ENCODE results near the gene ZNF785. TPM values are rescaled to one million over a fixed set of nuclear protein-coding genes. Genes with fewer than 3 reads are reported as not detected.

Gene ZNF785
- total and polyA plus RNA-seq, 2 of the 13 experiments (the other 11 are each of a cell fraction or from before 2014, with no cell fraction given): 0.01 TPM; not detected in 1

GRCh38 chr16:30534368-30535105 lies 51.0 kb downstream of the ZNF785 start, which contains the start of gene ZNF747 (continued):
- TF ChIP-seq CERS6 (CRISPR knock-in tag; IDR thresholded peaks at IDR 0.05): no peak
- TF ChIP-seq ZNF562 (CRISPR knock-in tag; IDR thresholded peaks at IDR 0.05; ENCODE audit: borderline replicate concordance): no peak
- TF ChIP-seq, protein P1, sequence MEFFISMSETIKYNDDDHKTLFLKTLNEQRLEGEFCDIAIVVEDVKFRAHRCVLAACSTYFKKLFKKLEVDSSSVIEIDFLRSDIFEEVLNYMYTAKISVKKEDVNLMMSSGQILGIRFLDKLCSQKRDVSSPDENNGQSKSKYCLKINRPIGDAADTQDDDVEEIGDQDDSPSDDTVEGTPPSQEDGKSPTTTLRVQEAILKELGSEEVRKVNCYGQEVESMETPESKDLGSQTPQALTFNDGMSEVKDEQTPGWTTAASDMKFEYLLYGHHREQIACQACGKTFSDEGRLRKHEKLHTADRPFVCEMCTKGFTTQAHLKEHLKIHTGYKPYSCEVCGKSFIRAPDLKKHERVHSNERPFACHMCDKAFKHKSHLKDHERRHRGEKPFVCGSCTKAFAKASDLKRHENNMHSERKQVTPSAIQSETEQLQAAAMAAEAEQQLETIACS (CRISPR knock-in tag; IDR thresholded peaks at IDR 0.05): peak; percentile 59; the same call in 1 of the 2 replicates
- TF ChIP-seq HMGXB3 (CRISPR knock-in tag; IDR thresholded peaks at IDR 0.05; ENCODE audit: borderline replicate concordance): peak; percentile 98
- 0 out of 2 replicates have a peak, but pooled peaks have one; percentile 69 for TF ChIP-seq ZNF841 (CRISPR knock-in tag; IDR thresholded peaks at IDR 0.05; ENCODE audit: borderline replicate concordance)
- peak; percentile 72; the same call in 1 of the 2 replicates for TF ChIP-seq ZNF563 (CRISPR knock-in tag; IDR thresholded peaks at IDR 0.05)
- TF ChIP-seq ZNF180 (CRISPR knock-in tag; IDR thresholded peaks at IDR 0.05; ENCODE audit: borderline replicate concordance, low read depth): no peak
- no peak for TF ChIP-seq HDAC6 (IDR thresholded peaks at IDR 0.05; ENCODE audit: low read depth, low read length)
- TF ChIP-seq HOXA5 (CRISPR knock-in tag; IDR thresholded peaks at IDR 0.05): peak; percentile 41
- TF ChIP-seq SNAI1 (CRISPR knock-in tag; IDR thresholded peaks at IDR 0.05; ENCODE audit: borderline replicate concordance): peak; percentile 91; the same call in 1 of the 2 replicates
- no peak for TF ChIP-seq MAFF (IDR thresholded peaks at IDR 0.05; ENCODE audit: low read depth, low read length)
- no peak for TF ChIP-seq SCMH1 (CRISPR knock-in tag; IDR thresholded peaks at IDR 0.05; ENCODE audit: borderline replicate concordance)
- peak; percentile 90 for TF ChIP-seq HNRNPLL (IDR thresholded peaks at IDR 0.05; ENCODE audit: low read depth, low read length, poor library complexity, severe bottlenecking)
- TF ChIP-seq MXD3 (CRISPR knock-in tag; IDR thresholded peaks at IDR 0.05): peak; percentile 79
- peak; percentile 38; the same call in 1 of the 2 replicates for TF ChIP-seq MNT (IDR thresholded peaks at IDR 0.05)
- TF ChIP-seq ZNF496 (CRISPR knock-in tag; IDR thresholded peaks at IDR 0.05; ENCODE audit: insufficient replicate concordance): no peak
- peak; percentile 85; the same call in 1 of the 2 replicates for TF ChIP-seq FLYWCH1 (CRISPR knock-in tag; IDR thresholded peaks at IDR 0.05)
- TF ChIP-seq ZNF709 (CRISPR knock-in tag; IDR thresholded peaks at IDR 0.05): peak; percentile 59; the same call in 1 of the 2 replicates
- no peak; the same call in none of the 2 replicates for TF ChIP-seq RFXAP (CRISPR knock-in tag; IDR thresholded peaks at IDR 0.05; ENCODE audit: borderline replicate concordance)
